Activated CD8-positive, alpha-beta T cell treated with anti-CD3 and anti-CD28 coated beads, Interleukin-2, amount 10 ng/mL, durations not matched to agents 7 days and 5 days (primary cell): Measurements from ENCODE around the gene FPGS. TPM values are rescaled to one million over a fixed set of nuclear protein-coding genes. Genes with fewer than 3 reads are reported as not detected.

Experiments used
- ATAC-seq: fragments of 150-1000 bp; cut with Tn5 transposase; one replicate; pipeline ENCODE4 v1.10.0; 2021; ENCODE audit warnings: moderate library complexity
- CTCF ChIA-PET: fragments of 350-600 bp; sonication (Branson Sonifier 250); formaldehyde crosslinking; loops from one replicate; lab custom pipeline; 2021; ENCODE audit warnings: antibody characterized with exemption; lab: Charles Lee
- POLR2A ChIA-PET: fragments of 350-600 bp; sonication (Branson Sonifier 250); formaldehyde crosslinking; loops from one replicate; lab custom pipeline; 2021; ENCODE audit warnings: antibody characterized with exemption; lab: Charles Lee
- DNase-seq: peaks from one replicate; pipeline ENCODE4 v3.0.0-alpha.2; 2020
- H3K27ac Mint-ChIP-seq: one replicate; pipeline ENCODE4 v1.8.0; 2021; ENCODE audit warnings: mild to moderate bottlenecking, mixed read lengths
- H3K27me3 Mint-ChIP-seq: one replicate; pipeline ENCODE4 v1.8.0; 2021; ENCODE audit warnings: low read depth, mixed read lengths
- H3K36me3 Mint-ChIP-seq: one replicate; pipeline ENCODE4 v1.8.0; 2021; ENCODE audit warnings: low read depth, mixed read lengths
- H3K4me1 Mint-ChIP-seq: one replicate; pipeline ENCODE4 v1.8.0; 2021; ENCODE audit warnings: low read depth, mixed read lengths
- H3K4me3 Mint-ChIP-seq: one replicate; pipeline ENCODE4 v1.8.0; 2021; ENCODE audit warnings: mild to moderate bottlenecking, mixed read lengths
- H3K9me3 Mint-ChIP-seq: one replicate; pipeline ENCODE4 v1.8.0; 2022; ENCODE audit warnings: mixed read lengths; ENCODE audit not compliant: insufficient read depth
- total RNA-seq, 2 experiments: library from RNA; stranded (reverse); gene quantifications; one replicate each; pipeline ENCODE4 v1.2.3, GENCODE V29; 2021

FPGS gene
- total RNA-seq, 2 experiments from 2014 or later = 91.5 to 98.3 TPM

DNA sequence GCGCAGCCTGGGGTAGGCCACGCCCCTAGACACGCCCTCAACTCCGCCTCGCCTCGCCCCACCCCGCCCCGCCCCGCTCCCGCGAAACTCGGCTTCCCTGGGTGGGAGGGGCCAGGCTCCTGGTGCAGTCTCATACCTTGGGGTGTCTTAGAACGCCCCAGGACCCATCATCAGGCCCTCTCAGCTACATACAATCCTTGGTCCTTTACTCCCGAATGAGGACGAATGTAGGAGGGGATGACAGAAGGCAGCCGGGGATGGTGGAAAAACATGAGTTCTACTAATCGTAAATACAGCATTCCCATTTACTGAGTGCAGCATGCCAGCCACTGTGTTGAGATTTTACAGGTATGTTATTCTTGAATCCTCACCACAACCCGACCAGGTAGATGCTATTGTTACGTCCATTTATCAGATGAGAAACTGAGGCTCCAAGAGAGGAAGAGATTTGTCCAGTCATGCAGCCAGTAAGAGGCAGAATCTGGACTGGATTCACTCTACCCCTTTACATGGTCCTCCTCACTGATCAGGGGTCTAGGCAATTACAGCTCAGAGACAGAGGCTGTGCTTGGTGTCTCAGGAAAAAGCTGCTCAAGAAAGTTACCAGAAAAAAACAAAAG, 31.0 kb upstream of the FPGS start:
- Mint-ChIP-seq H3K27me3 (no peaks in the 10 kb centered on the region), H3K27ac (peak overlapping the region; percentile 85), H3K36me3 (peaks cover 78% of the 10 kb centered on the region), H3K9me3 (no peaks in the 10 kb centered on the region), H3K4me1 (peaks cover 86% of the 10 kb centered on the region), H3K4me3 (peak overlapping the region; percentile 89)
- DNase-seq = no peak
- ChIA-PET CTCF (interaction anchor here (0.8 to 11.1 kb wide), 7 partner anchors 8 to 149 kb away, joined by 3 to 102 read pairs (median 14); partner anchors contain the start of genes CDK9, ST6GALNAC4 and TOR2A), POLR2A (interaction anchor here (0.6 to 4.0 kb wide), 12 partner anchors 7 to 321 kb away, joined by 3 to 27 read pairs (median 4); partner anchors contain the start of genes CDK9, FPGS, LRSAM1 and RPL12)
- no peak for ATAC-seq

GRCh38 chr9:127772603-127773002, 30.1 kb upstream of the FPGS start:
- peak overlapping the region; percentile 34 for H3K27ac Mint-ChIP-seq
- POLR2A ChIA-PET = interaction anchor here (2.2 to 4.0 kb wide), 2 partner anchors 12 to 38 kb away, joined by 7 to 27 read pairs; partner anchors contain the start of genes CDK9 and TOR2A
- H3K4me3 Mint-ChIP-seq = no peak overlapping the region

DNA sequence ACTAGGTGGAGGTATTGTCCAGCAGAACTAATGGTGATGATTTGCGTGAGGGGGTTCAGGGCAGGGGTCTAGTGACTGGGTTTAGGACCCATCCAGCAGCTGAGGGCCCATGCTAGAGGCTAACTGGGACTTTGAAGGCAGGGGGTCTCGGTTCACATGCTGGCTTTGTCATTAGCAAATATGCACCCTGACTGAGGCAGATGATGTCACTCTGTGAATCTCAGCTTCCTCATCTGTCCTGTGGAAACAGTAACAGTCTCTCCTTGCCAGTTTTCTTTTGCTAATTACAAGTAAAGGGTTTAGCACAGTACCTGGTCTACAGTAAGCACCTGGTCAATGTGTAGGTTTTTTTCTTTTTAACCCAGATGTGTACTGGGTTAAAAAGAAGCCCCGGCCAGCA, 29.4 kb upstream of the FPGS start:
- Mint-ChIP-seq H3K4me3 (no peak overlapping the region), H3K36me3 (peaks cover 77% of the 10 kb centered on the region), H3K27me3 (no peaks in the 10 kb centered on the region), H3K9me3 (no peaks in the 10 kb centered on the region), H3K4me1 (peaks cover 72% of the 10 kb centered on the region), H3K27ac (no peak overlapping the region)
- ChIA-PET POLR2A (no interaction called here), CTCF (interaction anchor here (1.0 to 11.1 kb wide), 3 partner anchors 11 to 97 kb away, joined by 4 to 102 read pairs (median 5); partner anchors contain the start of genes CDK9 and TOR2A)
- ATAC-seq (no peak), DNase-seq (no peak)

More at GRCh38 chr9:127772603-127773002, 30.1 kb upstream of the FPGS start:
- H3K9me3 Mint-ChIP-seq = no peaks in the 10 kb centered on the region
- H3K36me3 Mint-ChIP-seq = peaks cover 77% of the 10 kb centered on the region
- H3K27me3 Mint-ChIP-seq = no peaks in the 10 kb centered on the region
- ATAC-seq (no peak), DNase-seq (no peak)
- peaks cover 77% of the 10 kb centered on the region for H3K4me1 Mint-ChIP-seq
- CTCF ChIA-PET = interaction anchor here (1.0 to 11.1 kb wide), 4 partner anchors 11 to 97 kb away, joined by 4 to 102 read pairs (median 10); partner anchors contain the start of genes CDK9 and TOR2A

DNA sequence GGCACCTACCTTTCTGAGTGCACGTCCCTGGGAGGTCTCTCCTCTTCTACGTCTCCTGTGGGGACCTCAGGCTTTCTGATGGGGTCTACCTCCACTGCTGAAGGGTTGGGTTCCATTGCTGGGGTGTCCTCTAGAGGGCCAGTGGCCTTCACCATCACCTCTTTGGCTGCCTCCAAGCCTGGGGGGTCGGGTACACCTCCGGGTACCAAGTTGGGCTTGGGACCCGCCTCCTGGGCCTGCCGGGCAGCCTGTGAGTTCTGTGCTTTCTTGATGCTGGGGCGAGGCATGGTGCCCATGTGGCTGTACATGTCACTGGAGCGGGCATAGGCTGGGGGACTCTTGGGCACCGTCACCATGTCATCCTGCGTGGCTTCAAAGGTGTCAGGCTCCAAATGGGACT, 28.7 kb upstream of the FPGS start:
- peaks cover 69% of the 10 kb centered on the region for H3K4me1 Mint-ChIP-seq

GRCh38 chr9:127776195-127776923, 26.3 kb upstream of the FPGS start:
- DNase-seq (peak; percentile 88), ATAC-seq (peak; percentile 38)
- ChIA-PET POLR2A (interaction anchor here (0.7 to 1.4 kb wide), 6 partner anchors 9 to 37 kb away, joined by 3 to 19 read pairs (median 4); partner anchors contain the start of gene CDK9), CTCF (interaction anchor here (0.6 to 1.6 kb wide), 9 partner anchors 9 to 145 kb away, joined by 3 to 20 read pairs (median 3); partner anchors contain the start of genes CDK9 and TOR2A)
- H3K27ac Mint-ChIP-seq = peak overlapping the region; percentile 96
- peaks cover 67% of the 10 kb centered on the region for H3K4me1 Mint-ChIP-seq
- peaks cover 53% of the 10 kb centered on the region for H3K36me3 Mint-ChIP-seq
- H3K9me3 Mint-ChIP-seq = no peaks in the 10 kb centered on the region
- H3K27me3 Mint-ChIP-seq = no peaks in the 10 kb centered on the region
- H3K4me3 Mint-ChIP-seq = peak overlapping the region; percentile 98

More for the DNA sequence above, 28.7 kb upstream of the FPGS start:
- H3K27ac Mint-ChIP-seq = no peak overlapping the region
- H3K9me3 Mint-ChIP-seq = no peaks in the 10 kb centered on the region
- peaks cover 73% of the 10 kb centered on the region for H3K36me3 Mint-ChIP-seq
- DNase-seq (no peak), ATAC-seq (no peak)
- CTCF ChIA-PET = interaction anchor here (1.0 kb wide), 2 partner anchors 96 kb away, joined by 5 read pairs; no protein-coding TSS in a partner anchor
- no peaks in the 10 kb centered on the region for H3K27me3 Mint-ChIP-seq
- POLR2A ChIA-PET = no interaction called here
- H3K4me3 Mint-ChIP-seq = no peak overlapping the region

GRCh38 chr9:127776924-127777289, 25.8 kb upstream of the FPGS start:
- Mint-ChIP-seq H3K27me3 (no peaks in the 10 kb centered on the region), H3K27ac (peak overlapping the region; percentile 96), H3K4me3 (peak overlapping the region; percentile 98), H3K4me1 (peaks cover 67% of the 10 kb centered on the region), H3K9me3 (no peaks in the 10 kb centered on the region), H3K36me3 (peaks cover 52% of the 10 kb centered on the region)
- DNase-seq (peak; percentile 42), ATAC-seq (no peak)
- ChIA-PET CTCF (interaction anchor here (0.6 to 1.6 kb wide), 7 partner anchors 8 to 139 kb away, joined by 3 to 20 read pairs (median 4); partner anchors contain the start of genes CDK9 and TOR2A), POLR2A (interaction anchor here (0.7 to 1.4 kb wide), 4 partner anchors 8 to 37 kb away, joined by 3 to 19 read pairs (median 6); partner anchors contain the start of gene CDK9)

GRCh38 chr9:127777368-127777980, 25.2 kb upstream of the FPGS start:
- no peak for ATAC-seq
- Mint-ChIP-seq H3K4me1 (peaks cover 65% of the 10 kb centered on the region), H3K4me3 (peak overlapping the region; percentile 98), H3K27me3 (no peaks in the 10 kb centered on the region), H3K36me3 (peaks cover 51% of the 10 kb centered on the region), H3K27ac (peak overlapping the region; percentile 96), H3K9me3 (no peaks in the 10 kb centered on the region)
- POLR2A ChIA-PET = no interaction called here
- CTCF ChIA-PET = interaction anchor here (1.3 to 3.5 kb wide), 3 partner anchors 43 to 180 kb away, joined by 3 to 26 read pairs (median 10); partner anchors contain the start of gene TOR2A
- DNase-seq = peak; percentile 48

DNA sequence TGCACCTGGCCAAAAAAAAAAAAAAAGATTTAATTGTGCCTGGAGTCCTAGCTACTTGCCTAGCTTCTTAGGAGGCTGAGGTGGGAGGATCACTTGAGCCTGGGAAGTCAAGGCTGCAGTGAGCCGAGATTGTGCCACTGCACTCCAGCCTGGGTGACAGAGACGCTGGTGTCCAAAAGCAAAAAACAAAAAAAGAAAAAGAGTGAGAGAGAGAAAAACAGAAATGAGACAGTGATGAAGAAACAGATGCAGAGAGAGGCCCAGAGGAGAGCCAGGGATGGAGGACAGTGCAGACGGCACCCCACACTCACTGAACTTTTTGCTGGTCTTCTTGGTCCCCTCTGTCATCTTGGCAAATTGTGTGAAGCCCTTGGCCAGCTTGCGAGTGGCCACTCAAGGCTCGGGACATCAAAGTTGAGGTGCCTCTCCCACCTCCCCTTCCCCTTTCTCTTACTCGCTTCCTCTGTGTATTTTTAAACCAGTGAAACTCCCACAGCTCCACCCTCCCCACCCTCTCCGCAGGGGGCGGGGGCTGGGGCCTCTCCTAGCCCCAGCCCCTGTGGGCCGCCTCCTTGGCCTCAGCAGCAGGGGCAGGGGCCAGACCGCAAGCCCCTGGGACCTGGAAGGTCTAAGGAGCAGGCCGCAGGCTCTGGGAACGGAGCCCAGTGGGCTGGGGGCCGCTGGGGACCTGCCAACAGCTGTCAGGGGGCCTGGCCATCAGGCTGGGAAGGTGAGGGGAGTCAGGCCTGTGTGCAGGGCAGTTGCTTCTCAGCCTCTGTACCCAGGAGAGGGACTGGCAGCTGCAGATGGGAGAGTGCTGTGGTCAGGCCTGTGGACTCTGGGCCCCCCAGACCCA, 24.2 kb upstream of the FPGS start, which contains the start of gene SH2D3C:
Gene SH2D3C, minus strand, starts transcription at position 387 of the 856 bp plus-strand sequence. Its CDS starts 39 bp downstream, at position 348.
- Mint-ChIP-seq H3K27me3 (no peaks in the 10 kb centered on the region), H3K9me3 (no peaks in the 10 kb centered on the region), H3K4me1 (peaks cover 67% of the 10 kb centered on the region), H3K4me3 (peak within 1 kb of the TSS; percentile 98), H3K27ac (peak within 1 kb of the TSS; percentile 98), H3K36me3 (peaks cover 42% of the 10 kb centered on the region)
- peak; percentile 59 for DNase-seq
- CTCF ChIA-PET = interaction anchor here (0.9 to 3.5 kb wide), 8 partner anchors 7 to 200 kb away, joined by 3 to 26 read pairs (median 3); partner anchors contain the start of gene TOR2A
- POLR2A ChIA-PET = interaction anchor here (0.8 to 1.7 kb wide), 7 partner anchors 7 to 138 kb away, joined by 3 to 6 read pairs (median 4); no protein-coding TSS in a partner anchor
- ATAC-seq = peak; percentile 28

DNA sequence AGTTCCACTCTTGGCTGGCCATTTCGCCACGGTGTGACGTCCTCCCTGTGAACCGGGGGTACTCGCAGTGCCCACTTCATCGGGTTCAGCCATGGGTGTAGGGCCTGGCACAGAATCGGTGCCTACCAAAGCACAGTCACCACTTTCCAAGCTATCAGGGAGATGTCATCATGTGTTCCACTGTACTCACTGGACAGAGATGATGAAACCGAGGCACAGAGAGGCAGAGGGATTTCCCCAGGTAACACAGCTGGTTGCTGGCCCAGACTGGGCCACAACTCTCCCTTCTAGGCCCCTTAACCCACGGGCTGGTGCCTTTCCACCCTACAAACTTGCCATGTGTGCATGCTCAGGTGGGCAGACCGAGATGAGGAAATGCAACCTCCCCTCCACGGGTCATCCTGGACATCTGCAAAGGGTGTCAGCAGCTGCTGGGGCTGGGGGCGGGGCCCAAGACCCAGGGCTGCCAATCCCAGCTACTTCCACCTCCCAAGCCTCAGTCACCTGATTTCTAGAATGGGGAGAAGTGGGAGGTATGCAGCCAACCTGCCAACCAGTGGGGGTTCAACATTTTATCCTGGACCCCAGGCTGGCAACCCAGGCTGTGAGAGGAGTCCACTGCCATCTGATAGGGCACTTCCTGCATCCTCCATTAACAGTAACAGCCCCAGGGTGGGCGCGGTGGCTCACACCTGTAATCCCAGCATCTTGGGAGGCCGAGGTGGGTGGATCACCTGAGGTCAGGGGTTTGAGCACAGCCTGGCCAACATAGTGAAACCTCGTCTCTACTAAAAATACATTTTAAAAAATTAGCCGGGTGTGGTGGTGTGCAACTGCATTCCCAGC, 23.3 kb upstream of the FPGS start:
- Mint-ChIP-seq H3K36me3 (peaks cover 36% of the 10 kb centered on the region), H3K27me3 (no peaks in the 10 kb centered on the region), H3K9me3 (no peaks in the 10 kb centered on the region), H3K4me3 (peak overlapping the region; percentile 98), H3K27ac (peak overlapping the region; percentile 98), H3K4me1 (peaks cover 69% of the 10 kb centered on the region)
- DNase-seq (peak; percentile 66), ATAC-seq (peak; percentile 41)
- ChIA-PET POLR2A (interaction anchor here (0.8 to 1.7 kb wide), 7 partner anchors 8 to 137 kb away, joined by 3 to 6 read pairs (median 4); no protein-coding TSS in a partner anchor), CTCF (interaction anchor here (0.9 to 3.5 kb wide), 8 partner anchors 8 to 200 kb away, joined by 3 to 26 read pairs (median 3); partner anchors contain the start of gene TOR2A)
